Skeletal muscle tissue (tissue), 4 donors: Measurements from ENCODE around the gene FRG2C. TPM values are rescaled to one million over a fixed set of nuclear protein-coding genes. Genes with fewer than 3 reads are reported as not detected.
"Not testable (repeated sequence)": the region's sequence is repeated elsewhere in the genome, so short reads cannot be mapped to it uniquely, and the experiment has no call there.

ENCODE experiments used
- H3K27ac ChIP-seq: one replicate; pipeline ENCODE4 v1.7.0; 2013; ENCODE audit warnings: mild to moderate bottlenecking, low read depth, low read length, inconsistent platforms
- H3K27me3 ChIP-seq, 3 donors: one replicate each; pipeline ENCODE4 v1.7.0; 2013; ENCODE audit warnings: low read length in 3 of 3; ENCODE audit not compliant: control insufficient read depth in 3 of 3, insufficient read depth in 3 of 3
- H3K36me3 ChIP-seq, 3 donors: one replicate each; pipeline ENCODE4 v1.7.0; 2013; ENCODE audit warnings: low read length in 3 of 3; ENCODE audit not compliant: control insufficient read depth in 3 of 3, insufficient read depth in 3 of 3
- H3K4me1 ChIP-seq, 3 donors: one replicate each; pipeline ENCODE4 v1.7.0; 2013; ENCODE audit warnings: low read length in 3 of 3, mild to moderate bottlenecking in 3 of 3; ENCODE audit not compliant: control insufficient read depth in 3 of 3, insufficient read depth in 3 of 3
- H3K4me3 ChIP-seq, 3 donors: one replicate each; pipeline ENCODE4 v1.7.0; 2013; ENCODE audit warnings: low read length in 3 of 3
- H3K9ac ChIP-seq, 3 donors: one replicate each; pipeline ENCODE4 v1.7.0; 2013; ENCODE audit warnings: low read length in 3 of 3, mild to moderate bottlenecking in 3 of 3, moderate library complexity in 2 of 3, low read depth in 1 of 3
- H3K9me3 ChIP-seq, 3 donors: one replicate each; pipeline ENCODE4 v1.7.0; 2013; ENCODE audit warnings: low read length in 3 of 3; ENCODE audit not compliant: control insufficient read depth in 3 of 3
- total RNA-seq: library from RNA; depleted of rRNA; stranded (reverse); fragments of >200 nt; gene quantifications from one replicate; pipeline ENCODE4 v1.2.3, GENCODE V29; 2014
- donor health status: Osteomylitis.

FRG2C gene
- total RNA-seq, 1 donor from 2014 or later, result not detected

DNA sequence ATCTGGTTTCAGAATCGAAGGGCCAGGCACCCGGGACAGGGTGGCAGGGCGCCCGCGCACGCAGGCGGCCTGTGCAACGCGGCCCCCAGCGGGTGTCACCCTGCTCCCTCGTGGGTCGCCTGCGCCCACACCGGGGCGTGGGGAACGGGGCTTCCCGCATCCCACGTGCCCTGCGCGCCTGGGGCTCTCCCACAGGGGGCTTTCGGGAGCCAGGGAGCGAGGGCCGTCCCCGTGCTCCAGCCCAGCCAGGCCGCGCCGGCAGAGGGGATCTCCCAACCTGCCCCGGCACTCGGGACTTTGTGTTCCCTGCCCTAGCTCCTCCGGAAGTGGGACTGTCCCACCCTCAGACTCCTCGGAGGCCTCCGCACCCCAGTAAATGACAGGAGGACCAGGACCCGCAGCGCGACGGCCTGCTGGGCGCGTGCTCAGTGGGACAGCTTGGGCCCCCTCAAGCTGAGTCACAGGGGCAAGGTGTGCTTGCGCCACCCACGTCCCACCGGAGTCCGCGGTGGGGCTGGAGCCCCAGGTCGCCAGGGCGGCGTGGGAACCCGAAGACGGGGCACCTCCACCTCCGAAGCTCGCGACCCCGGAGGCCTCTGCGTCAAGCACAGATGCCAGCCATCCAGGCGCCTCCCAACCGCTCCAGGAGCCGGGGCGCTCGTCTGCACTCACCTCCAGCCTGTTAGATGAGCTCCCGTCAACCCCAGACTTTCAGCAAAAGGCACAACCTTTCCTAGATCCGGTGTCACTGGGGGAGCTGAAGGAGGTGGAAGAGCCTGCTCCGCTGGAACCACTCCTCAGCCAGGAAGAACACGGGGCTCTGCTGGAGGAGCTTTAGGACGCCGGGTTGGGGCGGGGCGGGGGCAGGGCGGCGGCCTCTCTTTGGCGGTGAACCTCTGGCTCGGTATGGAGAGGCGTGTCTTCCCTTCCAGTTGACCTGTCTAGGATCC, 5.5 kb downstream of the FRG2C start:
- H3K9me3 ChIP-seq, H3K4me1 ChIP-seq, H3K27ac ChIP-seq, H3K36me3 ChIP-seq, H3K9ac ChIP-seq: not testable (repeated sequence)
- H3K4me3 ChIP-seq, result peak overlapping the region; percentile 7 to 40 (median 35)
- H3K27me3 ChIP-seq, result peaks cover 25 to 47% (median 36%) of the 10 kb centered on the region in 3 donors

DNA sequence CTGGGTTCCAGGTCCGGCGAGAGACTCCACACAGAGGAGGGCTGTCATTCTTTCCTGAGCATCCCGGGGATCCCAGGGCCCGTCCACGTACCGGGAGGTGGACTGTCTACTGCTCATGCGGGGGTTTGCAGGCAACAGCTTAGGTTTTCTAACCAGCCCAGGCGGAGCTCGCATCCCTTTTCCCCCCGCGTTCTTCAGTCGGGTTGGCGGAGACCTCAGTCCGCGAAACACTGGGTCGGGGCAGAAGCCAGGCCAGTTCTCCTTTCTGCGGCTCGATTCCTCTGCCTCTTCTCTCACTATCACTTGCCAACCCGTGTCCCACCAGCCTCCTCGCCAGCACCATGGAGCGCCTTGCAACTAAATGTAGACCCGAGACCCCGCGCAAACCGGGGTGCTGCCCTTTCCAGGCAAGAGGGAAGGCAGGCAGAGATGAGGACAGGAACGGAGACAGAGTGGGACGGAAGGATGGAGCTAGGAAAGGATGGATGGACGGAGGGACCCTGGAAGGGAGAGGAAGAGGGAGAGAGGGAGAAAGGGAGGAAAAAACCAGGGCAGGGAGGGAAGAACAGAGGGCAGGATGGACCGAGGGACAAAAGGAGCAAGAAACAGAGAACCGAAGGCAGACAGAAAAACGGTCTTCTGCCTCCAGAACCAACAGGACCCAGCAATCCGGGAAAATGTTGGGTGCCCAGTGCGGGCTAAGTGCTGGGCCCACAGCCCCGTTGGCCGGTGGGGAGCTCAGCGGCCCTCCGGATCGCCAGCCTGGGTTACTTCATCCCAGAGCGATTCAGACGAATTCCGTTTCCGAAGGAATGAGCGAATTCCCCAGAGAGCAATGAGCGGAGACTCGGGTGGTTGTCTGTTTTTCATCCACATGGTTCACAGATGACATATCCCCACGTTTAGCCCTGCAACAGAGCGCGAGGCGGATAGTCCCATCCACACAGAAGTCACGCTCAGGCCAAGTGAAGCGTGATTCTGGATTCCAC, 6.5 kb downstream of the FRG2C start:
- not testable (repeated sequence) for H3K27ac ChIP-seq, H3K4me1 ChIP-seq, H3K36me3 ChIP-seq, H3K9ac ChIP-seq, H3K9me3 ChIP-seq
- H3K27me3 ChIP-seq, result peaks cover 25 to 47% (median 36%) of the 10 kb centered on the region in 3 donors
- peak overlapping the region; percentile 22 to 40 (median 23) for H3K4me3 ChIP-seq

DNA sequence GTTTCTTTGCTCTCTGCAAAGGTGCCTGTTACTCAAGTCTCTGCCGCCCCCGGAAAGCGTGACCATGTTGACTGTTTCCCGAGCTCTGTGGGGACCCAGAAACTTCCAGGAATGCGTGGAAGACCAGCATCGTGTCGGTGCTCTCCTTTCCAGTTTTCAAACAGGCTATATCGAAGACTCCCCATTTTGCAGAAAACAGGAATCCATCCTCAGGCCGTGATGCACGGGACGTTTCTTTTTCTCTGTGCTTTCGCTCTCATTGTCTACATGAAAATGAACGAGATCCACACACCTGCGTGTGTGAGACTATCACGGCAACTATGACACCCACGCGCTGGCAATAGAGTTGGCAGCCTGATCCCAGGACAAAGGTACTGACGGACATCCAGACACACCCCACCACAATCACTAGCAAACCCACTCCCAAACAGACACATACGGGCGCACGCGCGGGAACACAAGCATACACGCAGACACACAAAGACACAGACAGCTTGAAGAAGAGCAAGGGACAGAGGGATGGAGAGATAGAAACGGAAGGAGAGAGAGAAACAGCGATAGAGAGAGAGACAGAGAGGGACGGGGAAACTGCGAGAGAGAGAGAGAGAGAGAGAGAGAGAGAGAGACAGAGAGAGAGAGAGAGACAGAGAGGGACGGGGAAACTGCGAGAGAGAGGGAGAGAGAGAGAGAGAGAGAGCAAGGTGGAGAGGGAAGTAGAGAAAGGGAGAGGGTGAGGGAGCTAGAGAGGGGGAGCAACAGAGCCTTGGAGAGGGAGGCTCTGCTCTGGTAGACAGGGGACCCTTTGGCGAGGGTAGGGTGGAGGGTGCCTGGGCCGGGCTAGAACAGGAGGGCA, 7.4 kb downstream of the FRG2C start:
- not testable (repeated sequence) for H3K4me1 ChIP-seq, H3K9ac ChIP-seq, H3K27ac ChIP-seq, H3K9me3 ChIP-seq, H3K36me3 ChIP-seq
- H3K27me3 ChIP-seq, result peaks cover 23 to 41% (median 36%) of the 10 kb centered on the region in 3 donors
- peak overlapping the region in 2 of 3 donors; percentile 23 to 43 for H3K4me3 ChIP-seq

DNA sequence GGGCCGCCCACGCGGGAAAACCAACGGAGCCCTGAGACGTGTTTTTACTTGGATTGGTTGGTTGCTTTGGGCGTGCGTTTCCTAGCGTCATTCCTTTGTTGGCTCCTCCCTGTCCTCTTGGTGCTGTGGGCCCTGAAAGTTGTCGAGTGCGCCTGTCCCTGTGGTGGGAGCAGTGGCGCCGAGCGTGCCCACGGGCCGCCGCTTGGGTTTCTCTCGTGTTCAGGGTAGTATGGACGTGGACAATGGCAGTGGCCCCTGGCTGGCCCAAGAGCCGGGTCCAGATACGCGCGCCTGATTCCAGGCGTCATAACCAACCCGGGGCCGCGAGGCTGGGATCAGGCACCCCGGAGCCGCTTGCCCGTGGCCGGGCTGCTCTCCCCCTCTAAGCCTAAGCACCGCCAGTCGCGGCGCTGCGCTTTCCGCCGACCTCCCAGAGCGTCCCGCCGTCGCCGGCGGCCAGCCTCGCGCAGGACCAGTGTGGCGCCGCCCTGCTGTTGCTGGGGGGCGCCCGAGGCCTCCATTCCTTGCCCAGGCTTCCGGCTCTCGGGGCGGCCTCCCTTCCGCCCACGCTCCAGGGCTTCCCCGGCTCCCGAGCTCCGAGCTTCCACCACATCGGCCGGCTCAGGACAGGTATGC, 8.1 kb downstream of the FRG2C start:
- H3K27ac ChIP-seq, H3K36me3 ChIP-seq, H3K9me3 ChIP-seq, H3K9ac ChIP-seq, H3K4me1 ChIP-seq: not testable (repeated sequence)
- peaks cover 23 to 40% (median 36%) of the 10 kb centered on the region in 3 donors for H3K27me3 ChIP-seq
- H3K4me3 ChIP-seq, result peak overlapping the region in 1 of 3 donors; percentile 43

DNA sequence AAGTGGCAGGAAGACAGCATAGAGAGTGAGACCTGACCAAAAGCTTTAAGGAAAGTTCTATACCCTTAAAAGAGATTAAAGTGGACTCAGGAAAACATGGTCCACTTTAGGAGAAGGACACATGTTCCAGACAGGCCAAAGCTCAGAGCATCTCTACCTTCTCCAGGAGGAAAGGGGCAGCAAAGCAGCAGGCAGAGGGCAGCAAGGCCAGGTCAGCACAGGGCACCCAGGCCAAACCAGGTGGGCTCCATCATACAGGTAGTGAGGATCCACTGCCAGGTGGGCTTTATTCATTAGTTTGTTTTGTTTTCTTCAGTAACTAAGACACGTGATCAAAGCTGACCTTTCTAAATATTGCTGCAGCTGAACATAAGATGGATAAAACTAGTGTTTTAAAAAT, 19.8 kb downstream of the FRG2C start:
- not testable (repeated sequence) for H3K27me3 ChIP-seq, H3K4me1 ChIP-seq, H3K4me3 ChIP-seq, H3K9ac ChIP-seq, H3K9me3 ChIP-seq, H3K36me3 ChIP-seq, H3K27ac ChIP-seq

DNA sequence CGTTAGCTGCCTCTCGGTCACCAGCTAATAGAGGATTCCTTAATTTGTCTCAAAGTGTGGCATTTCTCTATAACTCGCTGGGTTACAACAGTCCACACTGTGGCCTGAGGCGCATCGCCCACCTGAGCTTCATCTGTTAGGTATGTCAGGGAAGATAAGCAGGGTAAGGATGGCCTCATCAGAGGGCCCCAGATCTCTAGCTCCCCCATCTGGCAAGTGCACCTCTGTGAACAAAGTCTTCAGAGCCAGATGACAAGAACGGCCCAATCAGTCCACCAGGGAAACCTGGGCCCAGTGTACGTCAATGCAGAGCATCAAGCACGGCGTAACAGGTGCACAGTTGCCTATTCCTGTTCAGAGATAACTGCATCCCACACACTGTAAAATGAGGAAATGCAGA, 23.2 kb downstream of the FRG2C start:
- no peaks in the 10 kb centered on the region for H3K9me3 ChIP-seq
- no peak overlapping the region for H3K4me3 ChIP-seq

DNA sequence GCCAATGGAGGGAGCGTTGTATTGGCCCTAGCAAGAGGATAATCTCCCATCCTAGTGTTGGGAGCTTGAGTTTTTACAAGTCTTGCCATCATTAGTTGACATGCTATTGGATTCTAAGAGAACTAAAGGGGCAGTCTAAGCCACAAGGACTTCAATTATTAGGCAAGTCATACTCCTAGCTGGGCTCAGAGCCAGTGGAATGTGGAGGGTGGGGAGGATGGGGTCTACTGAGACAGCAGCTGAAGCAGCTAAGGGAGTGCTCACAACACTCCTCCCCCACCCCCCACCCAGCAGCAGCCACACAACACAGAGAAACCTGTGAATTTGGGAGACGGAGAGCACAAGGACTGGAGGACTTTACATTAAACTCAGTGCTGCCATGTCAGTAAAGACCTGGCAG, 27.9 kb downstream of the FRG2C start:
- H3K4me1 ChIP-seq, result no peaks in the 10 kb centered on the region
- H3K9ac ChIP-seq, result no peak overlapping the region
- no peaks in the 10 kb centered on the region for H3K36me3 ChIP-seq
- peaks cover 0 to 2% (median 0%) of the 10 kb centered on the region in 3 donors for H3K9me3 ChIP-seq
- H3K27me3 ChIP-seq, result no peaks in the 10 kb centered on the region
- H3K27ac ChIP-seq, result no peak overlapping the region
- no peak overlapping the region for H3K4me3 ChIP-seq

More for the DNA sequence above, 23.2 kb downstream of the FRG2C start:
- no peaks in the 10 kb centered on the region for H3K27me3 ChIP-seq
- no peak overlapping the region for H3K9ac ChIP-seq
- H3K36me3 ChIP-seq, result no peaks in the 10 kb centered on the region
- no peak overlapping the region for H3K27ac ChIP-seq
- no peaks in the 10 kb centered on the region for H3K4me1 ChIP-seq
